A549 (cell line): Measurements from ENCODE around the gene SPIN4.

Experiments used
- CHD4 ChIP-seq: fragments of 200-600 bp; sonication (generic); IDR thresholded peaks from 2 replicates; pipeline ENCODE4 v1.6.1; 2016; ENCODE audit warnings: antibody characterized with exemption, mild to moderate bottlenecking, borderline replicate concordance
- CTCF ChIP-seq: fragments of >200 bp; sonication (Bioruptor Twin); formaldehyde crosslinking; IDR thresholded peaks from 3 replicates; pipeline ENCODE4 v1.5.1; 2016
- JUNB ChIP-seq: fragments of >200 bp; sonication (Bioruptor Twin); formaldehyde crosslinking; IDR thresholded peaks from 2 replicates; pipeline ENCODE4 v1.6.1; 2016
- KDM5A ChIP-seq: fragments of 200-600 bp; sonication (generic); IDR thresholded peaks from 2 replicates; pipeline ENCODE4 v1.6.1; 2016; ENCODE audit warnings: antibody characterized with exemption, mild to moderate bottlenecking
- MAX ChIP-seq: IDR thresholded peaks from 2 replicates; pipeline ENCODE4 v1.6.1; 2012
- MYC ChIP-seq: IDR thresholded peaks from 2 replicates; pipeline ENCODE4 v1.6.1; 2012; ENCODE audit warnings: mild to moderate bottlenecking, inconsistent platforms, low read length, improper control_type of control experiment, borderline replicate concordance
- POLR2A ChIP-seq: IDR thresholded peaks from 2 replicates; pipeline ENCODE4 v1.6.1; 2012; ENCODE audit warnings: mild to moderate bottlenecking, low read length
- POLR2AphosphoS2 ChIP-seq: conservative IDR thresholded peaks from 2 replicates; pipeline ENCODE4 v1.6.1; 2012; ENCODE audit warnings: low read length, improper control_type of control experiment, inconsistent platforms
- RFX5 ChIP-seq: fragments of 450-650 bp; IDR thresholded peaks from 2 replicates; pipeline ENCODE4 v1.7.1; 2014; ENCODE audit warnings: antibody characterized with exemption, mild to moderate bottlenecking, moderate library complexity
- SMC3 ChIP-seq: fragments of >200 bp; sonication (Bioruptor Twin); formaldehyde crosslinking; IDR thresholded peaks from 3 replicates; pipeline ENCODE4 v1.6.1; 2018; ENCODE audit warnings: inconsistent platforms

- TF ChIP-seq RFX5 (no peak), CTCF (no peak), POLR2A (no peak), MAX (no peak), CHD4 (no peak), JUNB (no peak), KDM5A (no peak), SMC3 (no peak), MYC (no peak), POLR2AphosphoS2 (no peak)
Measured at GRCh38 chrX:63361494-63361893, 10.4 kb upstream of the SPIN4 start.
